HS-5 (cell line): Measurements from ENCODE around the gene LRRTM2.

ENCODE experiments used
- DNase-seq: peaks from one replicate; pipeline ENCODE4 v3.0.0-alpha.2; 2012; ENCODE audit warnings: low read depth

The LRRTM2 gene

GRCh38 chr5:138878437-138879235, 3.5 kb upstream of the LRRTM2 start:
- no peak for DNase-seq

- no peak for DNase-seq
These were observed 1.7 kb upstream of the LRRTM2 start for GRCh38 chr5:138876811-138877210.

- no peak for DNase-seq
These were observed 811 bp upstream of the LRRTM2 start for GRCh38 chr5:138875946-138876345.

GRCh38 chr5:138875552-138875875, 379 bp upstream of the LRRTM2 start:
- no peak for DNase-seq

- DNase-seq = no peak
These were observed 894 bp downstream of the LRRTM2 start for GRCh38 chr5:138874241-138874640.

- no peak for DNase-seq
These were observed 1.5 kb downstream of the LRRTM2 start for GRCh38 chr5:138873466-138874221.

GRCh38 chr5:138872841-138873465, 2.2 kb downstream of the LRRTM2 start:
- DNase-seq = no peak

GRCh38 chr5:138870611-138871010, 4.5 kb downstream of the LRRTM2 start:
- no peak for DNase-seq

GRCh38 chr5:138869763-138870500, 5.2 kb downstream of the LRRTM2 start:
- no peak for DNase-seq

GRCh38 chr5:138869038-138869437, 6.1 kb downstream of the LRRTM2 start:
- DNase-seq = no peak

GRCh38 chr5:138867011-138867410, 8.1 kb downstream of the LRRTM2 start:
- DNase-seq = no peak

- no peak for DNase-seq
These were observed 22.0 kb downstream of the LRRTM2 start for GRCh38 chr5:138853132-138853531.

- DNase-seq = no peak
These were observed 24.2 kb downstream of the LRRTM2 start for GRCh38 chr5:138850865-138851435.

GRCh38 chr5:138849882-138850281, 25.3 kb downstream of the LRRTM2 start:
- DNase-seq = no peak

- no peak for DNase-seq
These were observed 25.7 kb downstream of the LRRTM2 start for GRCh38 chr5:138849439-138849838.

- DNase-seq = peak; percentile 58
These were observed 30.2 kb downstream of the LRRTM2 start for GRCh38 chr5:138844812-138845513.

- no peak for DNase-seq
These were observed 31.0 kb downstream of the LRRTM2 start for GRCh38 chr5:138844125-138844461.

- no peak for DNase-seq
These were observed 31.6 kb downstream of the LRRTM2 start for GRCh38 chr5:138843316-138844124.

GRCh38 chr5:138841531-138841930, 33.6 kb downstream of the LRRTM2 start:
- no peak for DNase-seq

- no peak for DNase-seq
These were observed 35.0 kb downstream of the LRRTM2 start for GRCh38 chr5:138840103-138840502.

GRCh38 chr5:138837160-138837559, 38.0 kb downstream of the LRRTM2 start:
- no peak for DNase-seq
